Stimulated activated CD4-positive, alpha-beta T cell treated with anti-CD3 and anti-CD28 coated beads, Interleukin-1b, Interleukin-23, amount 100 ng/mL, for 1 hour (primary cell): ENCODE results near the gene ARHGAP28.

Source experiments
- DNase-seq, 2 donors: peaks; one replicate each; pipeline ENCODE4 v3.0.0-alpha.2; 2020; ENCODE audit warnings: low read depth in 2 of 2

The ARHGAP28 gene

DNA sequence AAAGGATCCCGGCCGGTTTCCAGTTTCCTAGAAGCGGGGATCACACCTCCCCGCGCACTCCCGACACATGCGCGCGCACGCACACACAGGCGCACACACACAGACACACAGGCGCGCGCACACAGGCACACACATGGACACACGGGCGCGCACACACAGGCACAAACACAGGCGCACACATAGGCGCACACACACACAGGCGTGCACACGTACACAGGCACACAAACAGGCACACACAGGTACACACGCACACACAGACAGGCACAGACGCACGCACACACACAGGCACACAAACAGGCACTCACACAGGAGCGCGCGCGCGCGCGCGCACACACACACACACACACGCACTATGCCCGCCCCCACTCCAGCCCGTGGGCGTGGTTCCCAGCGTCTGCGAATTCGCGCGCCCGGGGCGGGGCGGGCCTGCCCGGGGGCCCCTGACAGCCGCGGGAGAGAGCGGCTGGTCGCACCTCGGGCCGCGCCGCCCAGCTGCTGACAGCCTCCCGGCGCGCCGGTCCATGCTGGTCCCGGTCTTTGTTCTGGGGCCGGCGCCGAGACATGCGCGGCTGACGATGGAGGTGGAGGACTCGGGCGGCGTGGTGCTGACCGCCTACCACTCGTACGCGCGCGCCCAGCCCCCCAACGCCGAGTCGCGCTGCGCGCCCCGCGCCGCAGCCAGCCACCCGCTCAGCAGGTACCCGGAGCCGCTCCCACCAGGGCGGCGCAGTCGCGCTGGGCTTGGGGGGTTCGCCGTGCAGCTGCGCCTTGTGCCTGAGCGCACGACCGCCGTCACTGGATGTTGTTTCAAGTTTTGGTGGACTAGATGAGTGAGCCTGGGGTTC lies at the start of gene ARHGAP28:
ARHGAP28 (plus strand) TSS at position 470 of the 845 bp plus-strand sequence; CDS start at position 576, 106 bp downstream.
- no peak for DNase-seq

GRCh38 chr18:6681331-6681875 lies 48.1 kb upstream of the ARHGAP28 start:
- no peak for DNase-seq

DNA sequence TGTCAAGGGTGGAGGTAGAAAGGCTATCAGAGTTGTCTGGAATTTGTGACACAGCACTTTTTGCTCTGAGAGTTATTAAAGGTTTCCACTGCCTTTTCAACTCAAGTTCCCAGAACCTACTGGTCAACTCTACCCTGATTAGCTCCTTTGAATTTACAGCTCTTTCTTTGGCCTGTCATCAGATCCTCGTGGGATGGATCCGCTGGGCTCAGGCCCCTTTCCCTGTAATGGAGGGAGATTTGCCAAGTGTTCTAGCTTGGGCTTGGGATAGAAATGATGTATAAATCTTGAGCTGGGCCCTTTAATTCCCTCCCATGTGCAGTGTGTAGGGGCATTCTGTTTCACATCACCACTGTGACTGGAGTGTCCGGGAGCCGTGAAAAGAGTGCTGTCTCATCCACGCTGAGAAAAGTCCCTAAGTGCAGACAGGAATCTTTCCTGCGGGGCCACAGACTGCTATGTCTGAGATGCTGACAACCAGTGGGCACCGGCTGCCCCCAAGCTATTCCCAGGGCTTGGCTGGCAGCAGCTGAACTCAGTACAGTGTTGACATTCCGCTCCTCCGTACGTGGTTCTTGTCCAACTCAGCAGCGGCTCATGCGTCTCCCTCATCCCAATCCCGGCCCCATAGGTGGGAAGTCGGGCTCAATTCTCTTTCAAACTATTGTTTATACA lies 46.9 kb upstream of the ARHGAP28 start:
- no peak for DNase-seq

DNA sequence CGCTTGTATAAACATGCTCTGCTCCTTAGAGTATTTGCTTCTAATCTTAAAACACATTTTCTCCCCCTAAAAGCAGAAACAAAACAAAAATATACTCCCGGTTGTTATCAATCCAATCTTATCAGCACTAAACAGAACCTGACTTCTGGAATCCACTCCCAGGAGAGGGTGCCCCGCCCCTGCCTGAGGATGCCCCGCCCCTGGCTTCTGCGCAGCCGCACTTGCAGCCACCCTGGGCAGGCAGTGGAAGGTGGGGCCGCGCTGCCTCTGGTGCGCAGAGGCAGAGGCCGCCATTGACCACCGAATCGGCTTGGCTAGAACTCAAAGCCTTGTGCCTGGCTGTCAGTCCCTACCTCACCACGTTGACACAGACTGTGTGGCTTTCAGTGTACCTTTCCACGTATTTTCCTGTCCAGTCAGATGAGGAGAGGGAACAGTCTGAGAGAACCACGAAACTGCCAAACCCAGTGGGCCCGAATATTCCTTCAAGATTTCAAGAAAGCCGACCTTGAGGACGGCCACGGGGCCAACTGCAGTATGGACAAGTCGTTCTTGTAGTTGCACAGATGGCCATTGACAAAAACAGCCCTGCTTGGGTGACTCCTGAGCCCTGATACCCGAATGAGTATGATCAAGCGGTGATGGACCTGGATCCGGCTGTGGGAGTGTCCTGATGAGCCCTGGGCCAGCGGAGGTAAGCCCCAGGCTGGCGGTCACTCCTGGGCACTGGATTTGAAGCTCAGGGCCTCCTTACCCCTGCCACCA lies 46.2 kb upstream of the ARHGAP28 start:
- no peak for DNase-seq

DNA sequence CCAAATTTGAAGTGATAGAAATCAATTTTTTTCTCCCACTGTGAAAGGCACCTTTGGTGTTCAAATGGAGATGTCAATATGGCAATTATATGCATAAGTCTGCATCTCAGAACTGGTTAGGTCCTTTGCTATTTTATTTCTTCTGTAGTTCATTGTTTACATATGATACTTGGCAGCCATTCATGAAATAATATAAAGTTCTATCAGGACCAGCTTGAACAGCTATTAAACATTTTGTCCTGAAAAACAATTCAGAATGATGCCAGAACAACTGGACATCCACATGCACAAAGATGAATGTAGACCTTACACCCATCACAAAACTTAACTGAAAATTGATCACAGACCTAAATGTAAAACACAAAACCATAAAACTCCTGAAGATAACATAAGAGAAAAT lies 41.8 kb upstream of the ARHGAP28 start:
- no peak for DNase-seq

GRCh38 chr18:6708890-6709289 lies 20.6 kb upstream of the ARHGAP28 start:
- no peak for DNase-seq

DNA sequence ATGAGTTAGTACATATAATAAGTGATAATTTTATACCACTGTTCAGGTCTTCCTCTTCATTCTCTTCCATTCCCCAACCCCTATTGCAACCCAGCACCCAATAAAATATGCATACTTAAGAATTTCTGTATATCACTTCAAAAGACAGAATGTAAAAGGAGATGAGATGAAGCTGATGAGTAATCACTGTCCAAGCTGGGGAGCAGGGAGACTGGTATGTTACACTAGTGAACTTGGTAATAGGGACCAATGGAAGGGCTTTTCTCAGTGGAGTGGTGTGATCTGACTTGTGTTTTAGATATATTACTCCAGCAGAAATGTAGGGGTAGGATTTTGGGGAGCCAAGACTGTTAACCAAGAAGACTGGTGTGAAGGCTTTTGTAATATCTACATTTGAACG lies 18.0 kb upstream of the ARHGAP28 start:
- DNase-seq: no peak

- DNase-seq: no peak
These were observed 17.1 kb upstream of the ARHGAP28 start for GRCh38 chr18:6712401-6712800.

DNA sequence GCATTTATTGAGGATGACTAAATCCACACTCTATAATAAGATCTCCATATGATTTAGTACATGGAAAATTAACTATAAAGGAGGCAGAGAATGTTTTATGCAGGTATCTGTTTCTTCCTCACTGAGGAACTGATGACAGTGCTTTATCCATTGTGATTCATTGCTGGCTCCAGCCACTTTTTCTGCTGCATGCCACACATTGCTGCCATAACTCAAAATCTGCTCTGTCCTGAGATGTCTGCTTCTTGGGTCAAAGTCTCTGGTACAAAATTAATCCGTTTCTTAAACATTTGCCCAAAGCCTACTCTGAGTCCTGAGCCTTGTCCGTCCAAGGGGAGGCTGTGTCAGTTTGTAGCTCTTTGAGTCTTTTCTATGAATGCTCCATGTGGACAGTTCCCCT lies 15.5 kb upstream of the ARHGAP28 start:
- DNase-seq: no peak

- DNase-seq: no peak
These were observed 11.2 kb upstream of the ARHGAP28 start for GRCh38 chr18:6718267-6718666.

GRCh38 chr18:6719098-6719846 lies 10.2 kb upstream of the ARHGAP28 start:
- DNase-seq: no peak

- no peak for DNase-seq
These were observed 9.4 kb upstream of the ARHGAP28 start for GRCh38 chr18:6719910-6720683.

DNA sequence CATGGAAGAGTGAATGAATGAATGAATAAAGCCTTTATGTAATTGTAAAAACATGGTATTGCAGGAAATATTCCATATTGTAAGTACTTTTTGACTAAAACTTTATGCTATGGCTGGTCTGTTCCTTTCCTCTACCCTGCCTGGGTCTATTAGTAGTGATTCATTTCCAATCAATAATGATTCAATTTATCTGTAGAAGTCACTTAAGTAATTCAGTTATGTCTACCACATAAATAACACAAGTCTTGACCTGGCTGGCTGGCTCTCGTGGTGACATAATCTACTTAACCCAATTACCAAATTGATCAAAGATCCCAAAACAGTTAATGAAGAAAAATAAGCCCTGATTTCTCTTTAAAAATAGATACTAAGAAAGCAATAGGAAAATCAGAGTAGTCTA lies 7.8 kb upstream of the ARHGAP28 start:
- DNase-seq: no peak

GRCh38 chr18:6722690-6723089 lies 6.8 kb upstream of the ARHGAP28 start:
- no peak for DNase-seq

DNA sequence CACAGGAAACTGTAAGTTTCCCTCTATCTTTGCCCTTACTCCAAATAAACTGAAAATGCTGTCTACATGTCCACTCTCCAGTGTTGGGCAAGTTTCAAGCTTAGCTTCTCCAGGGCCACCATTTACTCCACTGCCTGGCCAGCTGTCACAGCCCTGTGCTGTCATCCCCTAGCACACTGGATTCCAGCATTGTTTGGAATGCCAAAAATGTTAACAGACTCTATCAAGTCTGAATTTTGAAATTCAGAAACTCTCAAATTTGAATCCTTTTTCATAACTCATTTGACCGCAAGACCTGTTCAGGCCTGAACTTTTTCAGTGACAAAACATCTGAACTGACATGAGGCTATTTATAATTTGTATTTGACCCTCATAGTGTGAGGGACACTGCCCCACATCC lies 5.2 kb upstream of the ARHGAP28 start:
- no peak for DNase-seq

- DNase-seq: no peak
These were observed 1.2 kb upstream of the ARHGAP28 start for GRCh38 chr18:6728331-6728730.

- DNase-seq: no peak
These were observed 688 bp upstream of the ARHGAP28 start for GRCh38 chr18:6728809-6729246.

- DNase-seq: no peak
These were observed 1.1 kb downstream of the ARHGAP28 start for GRCh38 chr18:6730416-6731221.

DNA sequence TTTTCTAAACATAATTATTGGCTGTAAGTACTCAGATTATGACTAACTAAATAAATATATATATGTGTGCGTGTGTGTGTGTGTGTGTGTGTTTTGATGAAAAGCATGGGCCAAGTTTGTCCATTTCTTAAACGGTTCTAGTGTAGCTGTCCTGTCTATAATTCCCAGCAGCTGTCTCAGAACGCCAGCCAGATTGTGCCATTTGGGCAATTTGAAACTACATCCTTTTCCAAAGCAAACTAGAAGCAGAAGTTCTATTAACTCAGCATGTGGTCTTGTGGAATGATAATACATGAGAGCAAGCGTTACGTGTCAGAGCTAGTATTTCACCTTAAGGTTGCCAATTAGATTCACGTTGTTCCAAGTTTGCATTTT lies 1.7 kb downstream of the ARHGAP28 start:
- DNase-seq: no peak

GRCh38 chr18:6732952-6733351 lies 3.4 kb downstream of the ARHGAP28 start:
- DNase-seq: no peak
